HUDEP-2 (cell line): ENCODE measurements around the gene EMC10.

ENCODE experiments used
- DNase-seq, 76 experiments: peaks; one replicate each; lab custom pipeline; 2025; ENCODE audit not compliant: unreplicated experiment in 76 of 76; lab: John Stamatoyannopoulos, UW

The EMC10 gene

DNA sequence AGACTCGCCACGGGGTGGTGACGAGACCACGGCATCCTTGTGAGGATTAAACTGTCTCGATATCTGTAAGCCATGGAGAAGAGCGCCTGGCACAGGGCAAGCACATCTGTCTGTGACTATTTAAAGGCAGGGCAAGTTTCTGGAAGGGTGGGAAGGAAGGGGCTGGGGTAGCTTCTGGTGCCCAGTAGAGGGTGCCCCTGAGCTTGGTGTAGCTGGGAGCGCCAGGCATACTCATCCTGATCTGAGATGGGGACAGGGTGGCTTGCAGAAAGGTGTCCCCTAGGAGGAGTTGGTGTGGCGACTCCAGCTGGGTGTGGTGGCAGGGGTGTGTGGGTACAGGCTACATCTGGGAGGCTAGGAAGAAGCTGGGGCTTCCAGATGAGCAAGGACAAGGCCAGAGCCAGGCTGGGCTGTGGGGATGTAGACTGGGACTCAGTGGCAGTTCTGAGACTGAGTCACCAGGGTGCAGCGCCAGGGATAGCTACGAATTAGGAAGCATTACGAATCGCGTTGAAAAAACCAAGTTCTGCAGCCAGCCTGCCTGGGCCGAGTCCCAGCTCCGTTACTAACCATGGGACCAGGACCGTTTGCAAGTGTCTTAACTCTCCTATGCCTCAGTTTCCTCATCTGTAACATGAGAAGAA is 60.5 kb downstream of the EMC10 start:
- DNase-seq = peak in 1 of 76 experiments; percentile 14

DNA sequence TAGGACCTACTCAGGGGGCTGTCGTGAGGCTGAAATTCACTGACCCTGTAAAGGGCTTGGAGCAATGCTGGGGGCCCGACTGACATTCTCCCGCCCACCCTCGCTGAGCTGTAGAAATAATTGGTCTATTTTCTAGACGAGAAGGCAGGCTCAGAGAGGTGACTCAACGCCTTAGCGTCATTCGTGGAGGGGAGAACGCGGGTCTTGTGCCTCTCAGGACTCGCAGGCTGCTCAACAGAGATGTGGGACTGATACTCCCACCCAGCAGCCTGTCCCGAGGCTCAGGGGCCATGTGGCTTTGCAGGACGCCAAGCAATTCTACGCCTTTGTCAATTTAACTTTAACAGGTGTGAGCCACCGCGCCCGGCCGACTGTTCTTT is 61.0 kb downstream of the EMC10 start:
- DNase-seq = no peak

- DNase-seq = peak in 74 of 76 experiments; percentile 18 to 92 (median 72)
Measured at GRCh38 chr19:50537769-50538230, 61.5 kb downstream of the EMC10 start.
